Right renal pelvis (tissue), 4 donors: Measurements from ENCODE around the gene TTLL5. TPM values are rescaled to one million over a fixed set of nuclear protein-coding genes. Genes with fewer than 3 reads are reported as not detected.

Source experiments
- DNase-seq, 4 donors: peaks; one replicate each; pipeline ENCODE4 v3.0.0-alpha.2; 2013; ENCODE audit warnings: low read depth in 4 of 4, low spot score in 3 of 4, missing footprints in 1 of 4
- polyA plus RNA-seq, 4 donors: library from polyadenylated mRNA; unstranded; fragments of 120-200 nt; gene quantifications; one replicate each; pipeline ENCODE4 v1.2.1, GENCODE V29; 2013; ENCODE audit not compliant: insufficient read length in 4 of 4

Gene TTLL5
- polyA plus RNA-seq, 4 donors: 29.1 to 31.3 (median 30.0) TPM

- no peak for DNase-seq
Measured at GRCh38 chr14:75697386-75697785, 36.3 kb downstream of the TTLL5 start.

- no peak for DNase-seq
Measured at GRCh38 chr14:75697918-75698317, 36.9 kb downstream of the TTLL5 start.

DNA sequence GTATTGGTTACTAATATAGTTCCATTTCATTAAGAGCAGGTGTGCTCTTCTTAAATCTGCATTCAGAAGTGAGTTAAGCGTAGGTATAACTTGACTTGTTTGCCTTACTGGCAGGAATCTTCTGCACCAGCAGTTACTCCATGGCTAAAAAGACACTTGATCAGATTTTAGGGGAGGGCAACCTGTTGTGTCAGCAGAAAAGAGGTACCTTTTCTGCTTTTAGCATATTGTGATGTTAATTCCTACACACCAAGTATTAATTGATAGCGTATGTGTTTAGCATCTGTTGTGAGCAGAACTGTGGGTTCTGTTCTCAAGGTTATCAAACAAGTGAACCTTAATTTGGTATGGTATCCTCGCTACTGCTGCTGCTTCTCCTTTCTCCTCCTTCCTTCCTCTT, 38.3 kb downstream of the TTLL5 start:
- no peak for DNase-seq

- DNase-seq: no peak
Measured at GRCh38 chr14:75700295-75700694, 39.2 kb downstream of the TTLL5 start.

DNA sequence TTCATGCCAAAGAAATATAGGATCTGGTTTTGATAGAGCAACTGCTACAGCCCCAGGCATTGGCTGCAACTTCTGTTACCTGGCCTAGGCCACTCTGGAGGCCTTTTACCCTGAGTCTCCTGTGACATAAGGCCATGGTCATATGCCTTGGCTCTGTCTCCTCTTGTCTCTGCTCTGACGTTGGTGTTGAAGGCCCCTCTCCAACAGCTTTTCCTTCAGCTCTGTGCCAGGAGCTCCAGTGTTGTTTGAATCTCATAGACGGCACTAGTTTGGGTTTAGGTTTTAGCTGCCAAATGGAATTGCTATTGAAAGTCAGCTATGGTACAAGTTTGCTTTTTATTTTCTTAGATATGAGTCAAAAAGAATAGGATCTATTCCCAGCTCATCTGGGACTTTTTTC, 41.1 kb downstream of the TTLL5 start:
- DNase-seq: no peak

DNA sequence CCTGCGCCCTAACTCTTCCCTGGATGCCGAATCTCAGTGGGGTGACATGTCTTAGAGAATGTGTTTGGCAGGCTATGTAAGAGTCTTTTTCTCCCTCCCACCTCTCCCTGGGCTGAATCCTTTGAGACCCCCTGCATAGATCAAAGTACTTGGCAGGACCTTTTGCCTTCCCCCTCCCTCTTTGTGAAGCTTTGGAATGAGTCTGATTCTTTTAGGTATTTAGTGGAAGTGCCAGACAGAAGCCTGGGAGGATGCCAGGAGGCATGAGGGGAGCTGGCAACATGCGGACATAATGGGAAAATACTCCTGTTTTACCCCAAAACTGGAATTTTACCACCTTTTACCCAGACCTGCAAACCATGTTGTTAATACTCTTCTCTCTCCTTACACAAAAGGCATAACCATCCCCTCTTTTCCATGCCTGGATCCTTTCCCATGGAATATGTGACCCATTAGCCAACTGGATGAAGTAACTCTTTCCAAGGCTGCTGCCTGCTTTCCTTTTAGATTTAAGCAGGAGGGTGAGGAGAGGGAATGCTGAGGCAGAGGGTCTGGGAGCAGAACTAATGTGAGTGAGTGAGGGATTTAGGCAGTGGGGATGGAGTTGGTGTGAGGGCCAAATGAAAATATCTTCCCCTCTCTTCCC, 41.7 kb downstream of the TTLL5 start:
- no peak for DNase-seq

DNA sequence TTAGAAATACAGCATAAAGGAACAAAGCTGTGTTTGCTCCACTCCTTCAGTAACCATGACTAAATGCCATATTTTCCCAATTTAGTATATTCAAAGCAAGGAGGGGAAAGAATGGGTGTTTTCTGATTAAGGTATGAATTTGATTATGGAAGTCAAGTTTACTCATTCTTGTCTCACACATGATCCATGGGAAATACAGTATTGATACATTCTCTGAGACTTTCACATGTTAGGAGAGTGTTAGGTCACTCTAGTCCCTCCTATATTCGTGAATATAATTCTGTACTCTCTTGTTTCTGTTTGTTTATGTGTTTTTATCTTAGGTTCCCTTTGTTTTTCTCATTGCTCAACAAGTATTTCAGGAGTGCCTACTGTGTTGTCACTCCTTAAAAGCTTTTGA, 42.4 kb downstream of the TTLL5 start:
- no peak for DNase-seq

DNA sequence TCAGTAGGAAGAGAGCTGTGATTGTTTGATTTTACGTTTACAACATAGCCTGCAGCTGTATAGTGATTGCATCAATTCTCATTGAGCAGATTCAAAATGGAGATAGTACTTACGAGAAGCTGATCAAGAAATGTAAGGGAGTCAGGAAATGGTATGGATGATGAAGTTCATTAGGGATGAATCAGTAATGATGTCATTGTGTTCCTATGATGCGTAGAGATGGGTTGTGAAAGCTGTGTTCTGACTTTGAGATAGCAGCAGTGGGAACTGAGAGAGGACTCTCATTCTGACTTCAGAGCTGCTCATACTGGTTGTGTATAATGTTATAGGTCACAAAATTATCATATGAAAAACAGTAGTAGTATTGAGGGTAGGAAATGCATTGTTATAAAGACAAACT, 44.0 kb downstream of the TTLL5 start:
- no peak for DNase-seq

DNA sequence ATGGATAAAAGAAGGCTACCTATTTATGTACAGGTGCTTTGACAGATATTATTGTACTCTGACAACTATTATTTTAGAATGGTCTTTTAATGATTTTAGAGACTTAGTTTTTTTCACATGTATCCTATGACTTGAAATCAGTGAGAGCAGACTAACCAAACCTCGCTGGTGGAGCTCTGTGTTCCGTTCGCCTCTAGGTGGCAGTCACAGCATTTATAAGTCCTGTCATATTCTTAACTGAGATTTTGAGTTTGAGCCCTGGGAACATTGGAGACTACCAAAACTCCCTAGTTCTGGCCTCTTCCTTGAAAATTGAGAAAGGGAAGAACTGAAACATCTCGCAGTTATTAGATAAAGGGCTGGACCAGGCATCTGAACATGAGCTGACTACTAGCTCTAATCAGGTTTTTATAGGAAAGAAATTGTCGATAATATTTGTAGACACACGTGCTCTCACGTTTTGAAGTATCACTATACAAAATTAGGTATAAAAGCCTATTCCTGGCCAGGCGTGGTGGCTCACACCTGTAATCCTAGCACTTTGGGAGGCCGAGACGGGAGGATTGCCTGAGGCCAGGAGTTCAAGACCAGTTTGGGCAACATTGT, 48.3 kb downstream of the TTLL5 start:
- peak; percentile 63 to 74 (median 72) for DNase-seq

- peak in 2 of 4 donors; percentile 5 to 11 for DNase-seq
Measured at GRCh38 chr14:75711105-75711795, 50.2 kb downstream of the TTLL5 start.

DNA sequence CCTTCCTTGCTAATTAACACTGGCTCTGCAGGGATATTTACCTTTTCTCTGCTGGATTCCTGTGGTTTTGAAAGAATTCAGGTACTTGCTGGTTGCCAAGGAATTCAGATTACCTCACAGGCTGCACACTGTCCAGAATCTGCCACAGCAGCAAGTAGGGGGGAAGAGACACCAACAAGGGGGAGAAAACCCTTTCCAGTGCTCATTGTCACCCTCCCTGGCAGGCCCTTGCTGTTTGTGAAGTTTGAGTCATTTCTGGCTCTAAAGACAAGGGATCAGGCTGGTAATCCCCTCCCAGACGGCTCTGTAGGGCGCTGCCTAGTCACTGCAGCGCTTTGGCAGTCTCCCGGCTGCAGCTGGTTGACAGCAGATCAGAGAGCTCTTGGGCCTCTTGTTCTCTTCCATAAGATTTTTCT, 50.8 kb downstream of the TTLL5 start:
- no peak for DNase-seq

GRCh38 chr14:75714991-75715390, 53.9 kb downstream of the TTLL5 start:
- DNase-seq: no peak

DNA sequence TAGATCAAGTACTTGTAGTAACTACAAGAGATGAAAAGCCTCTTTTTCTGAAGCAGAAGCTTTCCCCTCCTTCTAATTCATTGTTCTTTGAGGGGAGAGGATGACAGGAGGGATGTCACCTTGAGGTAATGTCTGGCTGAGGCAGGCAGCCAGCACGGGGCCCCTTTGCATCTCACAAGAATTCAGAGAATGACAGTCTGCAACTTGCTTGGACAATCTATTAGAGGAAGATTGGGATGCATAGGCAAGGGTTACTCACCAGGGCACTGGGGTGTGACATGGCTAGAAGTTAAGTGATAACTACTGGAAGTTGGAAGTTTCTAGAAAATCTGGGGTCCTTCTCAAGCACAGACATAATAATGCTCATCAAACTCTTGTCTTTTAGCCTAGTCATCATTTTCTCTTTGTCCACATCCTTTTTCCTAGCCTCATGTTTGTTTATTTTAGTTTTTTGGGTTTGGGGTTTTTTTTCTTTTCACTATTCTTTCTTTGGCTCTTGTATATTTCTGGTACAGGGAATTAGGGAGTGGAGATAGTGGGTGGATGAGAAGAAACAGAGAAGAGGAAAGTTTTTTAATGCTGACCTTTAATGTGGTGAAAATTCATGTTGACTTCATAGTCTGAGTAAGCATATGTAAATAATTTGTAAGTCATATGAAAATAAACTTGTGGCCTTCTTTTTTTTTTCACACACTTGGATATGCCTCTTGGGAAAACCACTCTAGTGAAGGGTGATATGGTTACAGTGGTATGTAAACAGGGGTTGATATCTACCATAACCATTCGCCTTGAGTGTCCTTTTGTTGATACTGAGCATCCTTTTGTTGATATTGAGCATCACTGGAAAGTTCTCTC, 55.1 kb downstream of the TTLL5 start:
- no peak for DNase-seq

GRCh38 chr14:75717729-75718128, 56.7 kb downstream of the TTLL5 start:
- DNase-seq: no peak

DNA sequence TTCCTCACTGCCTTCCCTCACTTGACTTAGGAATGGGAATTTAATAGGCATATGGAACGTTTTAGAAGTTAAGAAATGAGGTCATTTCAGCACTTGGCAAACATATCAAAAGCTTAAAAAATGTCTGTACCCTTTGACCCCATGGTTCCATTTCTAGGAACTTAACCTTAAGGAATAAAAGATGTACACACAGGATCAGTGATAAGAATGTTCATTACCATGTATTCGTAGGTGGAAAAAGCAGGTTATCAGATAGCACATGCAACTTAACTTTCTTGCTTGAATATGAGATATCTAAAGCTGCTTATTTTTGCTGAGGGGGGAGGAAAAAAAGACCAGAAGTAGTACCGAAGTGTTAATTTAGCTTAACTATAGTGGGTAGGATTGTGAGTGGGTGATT, 57.2 kb downstream of the TTLL5 start:
- no peak for DNase-seq

DNA sequence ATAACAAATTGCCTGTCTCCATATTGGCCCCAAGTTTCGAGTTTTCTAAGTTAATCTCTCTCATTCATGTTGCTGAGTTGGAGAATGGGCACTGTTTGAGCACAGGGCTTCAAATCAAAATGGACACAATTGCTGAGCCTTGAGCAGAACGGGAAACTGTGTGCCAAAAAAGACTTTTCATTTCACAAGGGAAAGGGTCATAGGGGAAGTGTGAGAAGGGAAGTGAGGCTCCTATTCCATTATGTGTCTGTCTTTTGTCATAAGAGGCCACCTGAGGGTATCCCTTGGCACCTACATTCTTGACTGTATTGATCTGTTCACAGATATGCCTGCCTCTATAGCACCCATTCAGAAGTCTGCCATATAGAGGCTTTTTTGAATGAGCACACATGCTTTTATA, 59.1 kb downstream of the TTLL5 start:
- no peak for DNase-seq

DNA sequence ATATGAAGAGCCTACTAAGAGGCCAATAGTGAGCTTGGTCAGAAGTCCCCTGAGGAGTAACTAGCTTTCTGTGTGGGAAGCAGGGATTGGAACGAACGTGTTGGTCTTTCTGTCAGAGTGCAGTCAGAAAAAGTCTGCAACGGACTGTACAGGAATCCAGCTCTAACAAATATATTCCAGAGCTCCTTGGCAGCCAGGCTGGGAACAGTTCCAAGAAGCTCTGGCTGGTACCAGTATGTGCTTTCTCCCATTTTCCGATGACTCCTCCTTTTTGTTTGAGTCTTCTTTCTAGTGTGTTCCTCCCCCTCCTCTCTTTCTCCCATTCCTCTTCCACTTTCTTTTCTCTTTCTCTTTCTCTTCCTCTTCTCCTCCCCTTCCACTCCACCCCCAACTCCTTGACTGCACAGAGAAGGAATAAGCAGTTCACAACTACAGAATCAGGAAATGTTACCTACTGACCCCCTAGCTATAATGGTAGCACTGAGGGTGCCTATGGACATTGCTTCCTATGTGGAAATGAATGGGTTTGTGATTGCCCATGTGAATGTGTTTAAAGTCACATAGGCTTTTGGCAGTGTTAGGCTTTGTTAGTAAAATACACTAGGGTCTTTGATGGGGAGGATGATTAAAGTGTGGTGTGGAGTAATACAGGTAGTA, 59.9 kb downstream of the TTLL5 start:
- DNase-seq: no peak

DNA sequence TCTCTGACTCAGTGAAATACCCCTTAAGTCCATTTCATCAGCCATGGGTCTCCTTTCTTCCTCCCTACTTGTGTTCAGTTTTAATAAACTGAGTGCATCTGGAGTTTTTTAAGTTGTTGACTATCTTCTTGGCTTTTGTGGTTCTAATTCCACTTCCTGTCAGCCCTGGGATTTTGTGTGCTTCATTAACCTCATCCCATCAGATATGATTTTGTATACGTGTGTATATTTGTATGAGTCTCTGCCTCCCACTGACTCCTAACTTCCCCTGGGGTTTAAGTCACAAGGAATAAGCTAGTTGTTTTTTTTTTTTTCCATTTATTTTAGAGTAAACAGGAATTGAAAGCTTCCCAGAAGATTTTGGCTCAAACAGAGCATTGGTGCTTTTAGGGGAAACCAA, 62.7 kb downstream of the TTLL5 start:
- no peak for DNase-seq

GRCh38 chr14:75724414-75725204, 63.6 kb downstream of the TTLL5 start:
- no peak for DNase-seq

DNA sequence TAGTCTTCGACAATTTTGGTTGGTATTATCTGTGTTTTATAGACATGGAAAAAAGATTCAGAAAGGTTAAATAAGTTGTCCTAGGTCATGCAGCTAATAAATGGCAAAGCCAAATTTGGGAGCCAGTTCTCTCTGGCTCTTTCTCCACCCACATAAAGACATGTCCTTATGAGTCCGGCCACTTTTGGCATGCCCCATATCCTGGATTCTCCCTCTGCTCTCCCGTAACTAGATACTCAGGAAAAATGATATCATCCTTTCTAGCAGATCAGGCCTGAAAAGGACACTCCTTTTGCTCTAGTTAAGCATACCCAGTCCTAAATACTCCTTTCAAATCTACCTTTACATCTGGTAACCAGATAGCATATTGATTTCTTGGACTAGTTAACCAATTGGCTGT, 64.4 kb downstream of the TTLL5 start:
- no peak for DNase-seq
